ENCODE data around the gene SYNC.
"Not testable (repeated sequence)": the region's sequence is repeated elsewhere in the genome, so short reads cannot be mapped to it uniquely, and the experiment has no call there.

The SYNC gene

DNA sequence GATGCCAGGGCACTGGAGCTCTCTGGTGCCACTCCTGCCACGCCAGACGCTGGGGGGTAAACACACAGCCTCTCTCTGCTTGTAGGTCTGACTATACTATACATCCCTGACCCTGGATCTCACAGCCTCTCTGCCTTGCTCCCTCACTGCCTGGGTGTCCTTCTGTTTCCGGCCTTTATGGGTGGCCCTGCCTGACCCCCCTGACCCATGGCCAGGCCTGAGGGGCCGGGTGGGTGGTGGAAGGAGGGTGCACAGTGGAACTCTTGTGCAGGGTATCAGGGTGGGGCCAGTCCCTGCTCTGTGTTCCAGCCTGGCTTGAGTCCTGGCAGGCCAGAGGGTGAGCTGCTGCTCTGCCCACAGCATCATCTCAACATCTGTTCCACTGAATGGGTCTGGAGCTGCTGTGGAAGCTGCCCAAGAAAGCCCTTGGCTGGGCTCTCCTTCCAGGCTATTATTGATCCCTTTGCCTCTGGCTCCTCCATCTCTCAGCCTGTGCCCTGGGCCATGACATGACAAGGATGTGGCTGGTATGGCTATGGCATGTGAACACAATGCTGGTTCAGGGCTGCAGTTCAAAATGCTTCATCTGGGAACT is 17.2 kb upstream of the SYNC start:
- no peak for DNase-seq

DNA sequence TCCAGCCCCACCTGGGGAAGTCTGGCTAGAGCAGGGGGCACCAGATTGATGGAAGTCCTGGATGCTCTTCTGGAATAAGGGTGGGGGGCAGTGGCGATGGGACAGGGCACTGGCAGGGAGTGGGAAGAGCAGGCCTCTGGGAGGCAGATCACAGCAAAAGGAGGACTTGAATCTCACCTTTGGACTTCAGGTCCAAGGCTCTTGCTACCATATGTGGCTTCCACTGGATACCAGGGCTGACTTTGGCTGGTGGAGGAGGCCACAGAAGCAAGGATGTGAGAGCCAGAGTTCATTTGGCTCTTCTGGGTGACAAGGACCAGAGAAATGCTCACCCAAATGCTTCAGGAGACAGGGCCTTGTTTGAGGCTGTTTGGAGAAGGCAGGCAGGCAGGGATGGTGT is 16.0 kb upstream of the SYNC start:
- no peak for DNase-seq

DNA sequence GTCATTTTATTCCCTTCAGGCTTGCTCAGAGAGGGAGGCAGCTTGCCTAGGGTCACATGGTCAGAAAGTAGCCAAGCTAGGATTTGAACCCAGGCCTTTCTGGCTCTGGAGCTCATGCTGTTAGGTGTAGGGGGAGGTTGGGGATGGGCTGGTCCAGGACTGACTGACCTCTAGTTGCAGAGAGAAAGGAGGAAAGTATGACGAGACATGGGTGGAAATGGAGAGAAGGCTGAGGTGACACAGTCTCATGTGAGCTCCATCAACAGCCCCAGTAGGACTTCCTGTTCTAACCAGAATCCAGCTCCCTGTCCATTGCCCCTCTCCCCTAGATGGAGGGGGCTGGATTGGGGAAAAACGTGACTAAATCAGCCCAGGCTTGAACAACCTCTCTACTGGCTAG is 15.5 kb upstream of the SYNC start:
- no peak for DNase-seq

DNA sequence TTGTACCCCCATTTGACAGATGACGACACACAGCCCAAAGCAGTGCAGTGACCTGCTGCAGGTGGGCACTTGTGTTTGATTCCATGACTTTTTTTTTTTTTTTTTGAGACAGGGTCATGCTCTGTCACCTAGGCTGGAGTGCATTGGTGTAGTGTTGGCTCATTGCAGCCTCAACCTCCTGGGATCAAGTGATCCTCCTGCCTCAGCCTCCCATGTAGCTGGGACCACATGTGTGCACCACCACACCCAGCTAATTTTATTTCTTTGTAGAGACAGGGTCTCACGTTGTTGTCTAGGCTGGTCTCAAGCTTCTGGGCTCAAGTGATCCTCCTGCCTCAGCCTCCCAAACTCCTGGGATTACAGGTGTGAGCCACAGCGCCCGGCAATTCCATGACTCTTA is 14.9 kb upstream of the SYNC start:
- DNase-seq: no peak

DNA sequence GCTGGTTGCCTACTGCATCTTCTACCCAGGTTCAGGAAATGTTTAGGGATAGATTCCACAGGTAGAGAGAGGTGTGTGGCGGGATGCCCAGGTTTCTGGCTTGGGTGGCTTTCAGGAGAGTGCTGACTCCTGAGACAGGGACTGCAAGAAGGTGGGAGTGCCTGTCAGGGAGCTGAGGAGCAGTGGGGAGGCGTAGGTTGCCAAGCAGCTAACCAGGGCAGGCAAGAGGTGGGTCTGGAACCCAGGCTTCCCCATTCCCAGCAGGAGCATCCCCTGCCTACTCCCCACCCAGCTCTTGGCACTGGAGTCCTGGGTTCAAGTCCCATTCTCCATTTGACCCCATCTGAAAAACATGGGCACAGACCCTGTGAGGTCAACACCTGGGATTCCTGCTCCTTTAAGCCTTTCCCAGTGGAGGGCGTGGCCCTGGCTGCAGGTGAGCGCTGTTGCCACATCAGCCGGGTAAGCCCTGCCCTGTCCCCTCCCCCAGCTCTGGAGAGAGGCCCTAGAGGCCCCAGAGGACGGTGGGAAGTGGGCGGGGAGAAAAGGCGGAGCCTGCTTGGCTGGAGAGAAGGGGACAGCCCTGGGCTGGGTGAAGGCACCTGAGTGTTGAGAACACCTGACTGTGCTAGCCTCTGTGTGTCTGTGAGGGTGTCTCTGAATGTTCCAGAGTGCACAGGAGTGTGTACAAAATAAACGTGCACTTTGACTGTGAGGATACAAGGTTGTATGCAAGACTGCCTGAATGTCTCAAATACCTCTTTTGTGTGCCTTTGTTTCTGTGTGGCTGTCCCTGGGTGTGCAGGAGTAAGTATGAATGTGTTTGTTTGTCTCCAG is 14.0 kb upstream of the SYNC start:
- no peak for DNase-seq

DNA sequence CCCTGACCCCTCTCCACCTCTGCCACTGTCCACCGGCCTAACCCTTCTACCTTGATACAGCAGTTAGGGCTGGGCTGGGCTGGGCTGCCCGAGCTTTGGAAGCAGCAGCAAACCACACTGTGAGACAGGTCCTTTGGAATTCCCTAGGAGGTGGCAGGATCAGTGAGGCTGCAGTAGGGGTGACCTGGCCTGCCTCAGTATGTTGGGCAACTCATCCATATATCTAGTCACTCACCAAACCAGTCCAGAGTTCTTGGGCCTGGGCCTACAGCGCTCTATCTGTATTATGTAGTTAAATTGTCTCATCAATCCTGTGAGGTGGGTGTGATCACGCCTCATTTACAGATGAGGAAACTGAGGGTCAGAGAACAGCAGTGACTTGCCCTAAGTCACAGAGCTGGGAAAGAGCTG is 13.3 kb upstream of the SYNC start:
- DNase-seq: no peak

DNA sequence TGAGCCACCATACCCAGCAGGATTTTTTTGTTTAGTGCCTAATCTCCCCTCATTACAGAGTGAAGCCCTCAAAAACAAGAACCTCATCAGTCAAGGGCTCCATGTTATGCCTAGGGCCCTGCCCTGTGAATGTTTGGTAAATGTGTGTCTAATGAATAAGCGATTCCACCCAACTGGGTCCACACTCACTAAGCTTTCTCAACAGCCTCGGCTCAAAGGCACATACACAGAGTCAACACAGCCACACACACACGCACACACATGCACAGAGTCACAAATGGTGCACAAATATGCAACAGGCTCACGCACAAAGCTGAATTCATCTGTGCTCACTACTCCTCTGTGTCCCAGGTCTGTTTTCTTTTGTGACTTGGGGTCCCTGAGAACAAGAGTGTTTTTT is 11.7 kb upstream of the SYNC start:
- no peak for DNase-seq

DNA sequence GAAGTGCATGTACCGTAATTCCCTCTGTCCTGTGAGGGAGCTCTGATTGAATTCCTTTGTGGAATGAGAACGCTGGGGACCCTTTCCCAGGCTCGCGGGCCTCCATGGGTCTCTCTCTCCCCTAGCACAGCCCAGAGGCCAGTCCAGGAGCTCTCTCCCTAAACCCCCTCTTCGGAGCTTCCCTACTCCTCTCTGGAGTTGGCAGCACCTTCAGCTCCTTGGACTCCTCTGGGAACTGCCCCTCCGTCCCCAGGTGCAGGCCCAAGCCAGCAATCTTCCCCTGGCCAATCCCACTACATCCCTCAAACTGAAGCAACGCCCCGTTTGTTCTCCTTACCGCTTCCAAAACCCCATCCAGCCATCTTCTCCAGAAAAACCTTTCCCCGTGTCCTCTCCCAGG is 10.5 kb upstream of the SYNC start:
- DNase-seq: no peak

DNA sequence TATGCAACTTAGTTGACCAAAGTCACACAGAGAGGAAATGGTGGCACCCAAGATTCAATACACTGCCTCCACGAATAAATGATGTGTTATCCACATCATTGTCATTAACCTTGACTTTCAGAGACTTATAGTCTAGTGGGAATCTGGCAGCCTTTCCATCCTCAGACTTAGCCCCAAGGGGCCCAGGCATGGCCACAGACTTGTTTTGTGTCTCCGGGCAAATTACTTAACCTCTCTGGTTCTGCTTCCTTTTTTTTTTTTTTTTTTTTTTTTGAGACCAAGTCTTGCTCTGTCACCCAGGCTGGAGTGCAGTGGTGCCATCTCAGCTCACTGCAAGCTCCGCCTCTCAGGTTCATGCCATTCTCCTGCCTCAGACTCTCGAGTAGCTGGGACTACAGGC is 8.7 kb upstream of the SYNC start:
- DNase-seq: not testable (repeated sequence)

DNA sequence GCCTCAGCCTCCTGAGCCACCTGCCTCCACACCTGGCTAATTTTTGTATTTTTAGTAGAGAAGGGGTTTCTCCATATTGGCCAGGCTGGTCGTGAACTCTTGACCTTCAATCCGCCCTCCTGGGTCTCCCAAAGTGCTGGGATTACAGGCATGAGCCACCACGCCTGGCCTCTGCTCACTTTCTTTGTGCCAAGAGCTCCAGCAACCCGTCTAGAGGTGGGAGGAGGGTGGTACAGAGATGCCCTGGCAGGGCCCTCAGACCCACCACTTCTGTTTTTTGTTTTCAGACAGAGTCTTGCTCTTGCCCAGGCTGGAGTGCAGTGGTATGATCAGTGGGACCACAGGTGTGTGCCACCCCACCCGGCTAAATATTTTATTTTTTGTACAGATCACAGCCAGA is 6.9 kb upstream of the SYNC start:
- DNase-seq: no peak

DNA sequence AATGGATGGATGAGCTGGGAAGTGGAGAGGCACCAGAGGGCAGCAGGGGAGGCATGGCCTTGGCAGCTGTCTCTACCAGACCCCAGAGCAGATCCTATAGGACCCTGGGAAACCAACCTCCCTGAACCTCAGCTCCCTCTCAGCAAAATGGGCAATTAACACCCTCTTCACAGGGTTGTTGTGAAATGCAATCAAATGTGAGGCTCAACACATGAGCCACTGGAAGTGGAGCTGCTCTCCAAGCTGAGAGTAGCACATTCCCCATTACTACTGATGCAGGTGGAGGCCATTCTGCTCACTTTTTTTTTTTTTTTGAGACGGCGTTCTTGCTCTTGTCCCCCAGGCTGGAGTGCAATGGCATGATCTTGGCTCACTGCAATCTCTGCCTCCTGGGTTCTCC is 6.5 kb upstream of the SYNC start:
- DNase-seq: no peak

DNA sequence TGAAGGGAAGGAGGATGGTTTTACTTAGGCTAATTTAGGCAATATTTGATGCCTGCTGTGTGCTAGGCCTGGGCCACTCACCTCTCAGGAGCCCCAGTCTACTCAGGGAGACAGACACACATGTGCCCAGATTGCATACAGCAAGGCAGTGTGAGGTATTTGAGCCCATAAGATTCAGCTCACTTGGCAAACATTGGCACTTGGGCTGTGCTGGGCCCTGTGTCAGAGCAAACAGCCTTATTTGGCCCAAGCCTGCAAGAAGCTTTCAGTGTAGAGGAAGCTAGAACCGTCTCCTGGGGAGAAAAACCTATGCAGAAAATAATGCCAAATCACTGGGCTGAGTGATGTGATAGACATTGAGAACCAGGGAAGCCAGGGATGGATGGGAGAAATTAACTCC is 3.9 kb upstream of the SYNC start:
- no peak for DNase-seq

DNA sequence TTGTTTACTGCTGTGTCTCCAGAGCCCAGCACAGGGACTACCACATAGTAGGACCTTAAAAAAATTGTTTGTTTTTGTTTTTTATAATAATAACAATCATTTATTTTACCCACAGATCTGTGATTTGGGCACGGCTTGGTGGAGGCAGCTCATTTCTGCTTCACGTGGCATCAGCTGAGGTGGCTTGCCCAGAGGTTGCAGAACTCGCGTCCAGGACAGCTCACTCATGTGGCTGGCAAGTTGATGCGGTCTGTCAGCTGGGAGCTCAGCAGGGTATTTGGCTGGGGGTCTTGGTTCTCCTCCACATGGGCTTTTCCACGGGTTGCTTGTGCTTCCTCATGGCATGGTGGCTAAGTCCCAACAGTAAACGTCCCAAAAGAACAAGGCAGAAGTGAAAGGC is 2.9 kb upstream of the SYNC start:
- no peak for DNase-seq

DNA sequence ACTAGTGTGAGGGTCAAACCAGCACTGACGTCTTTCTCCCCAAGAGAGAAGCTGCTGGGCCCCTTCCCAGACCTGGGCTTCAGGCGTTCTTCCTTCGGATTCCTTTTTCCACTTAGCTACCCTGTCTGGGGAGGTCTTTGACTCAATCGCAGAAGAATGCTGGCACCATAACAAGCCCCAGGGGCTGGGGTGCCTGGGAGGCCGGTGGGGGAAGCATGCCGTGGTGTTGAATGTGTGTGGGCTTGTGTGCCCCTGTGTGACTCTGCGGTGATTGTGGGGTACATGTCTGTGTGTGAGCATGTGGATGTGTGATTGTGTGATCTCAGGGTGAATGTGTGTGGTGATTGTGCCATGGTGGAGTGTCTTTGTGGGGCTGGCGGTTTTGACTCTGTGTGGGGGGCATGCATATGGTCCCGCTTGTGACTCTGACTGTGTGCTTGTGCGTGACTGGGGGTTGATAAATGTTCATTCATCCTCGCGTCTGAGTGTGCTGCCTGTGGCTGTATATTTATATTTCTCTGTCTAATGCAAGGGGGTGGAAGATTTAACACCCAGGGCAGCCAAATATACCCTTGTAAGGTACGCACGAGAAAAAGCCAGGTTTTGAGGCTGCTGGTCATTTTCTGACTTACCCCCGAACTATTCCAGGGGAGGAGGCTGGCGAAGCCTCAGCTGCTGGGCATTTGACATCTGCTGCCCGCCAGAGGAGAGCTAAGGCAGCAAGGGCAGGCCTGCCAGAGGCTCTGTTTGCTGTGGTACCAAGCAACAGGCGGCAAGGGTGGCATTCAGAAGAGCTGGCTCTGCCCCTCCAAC is 1.1 kb upstream of the SYNC start:
- DNase-seq: no peak

DNA sequence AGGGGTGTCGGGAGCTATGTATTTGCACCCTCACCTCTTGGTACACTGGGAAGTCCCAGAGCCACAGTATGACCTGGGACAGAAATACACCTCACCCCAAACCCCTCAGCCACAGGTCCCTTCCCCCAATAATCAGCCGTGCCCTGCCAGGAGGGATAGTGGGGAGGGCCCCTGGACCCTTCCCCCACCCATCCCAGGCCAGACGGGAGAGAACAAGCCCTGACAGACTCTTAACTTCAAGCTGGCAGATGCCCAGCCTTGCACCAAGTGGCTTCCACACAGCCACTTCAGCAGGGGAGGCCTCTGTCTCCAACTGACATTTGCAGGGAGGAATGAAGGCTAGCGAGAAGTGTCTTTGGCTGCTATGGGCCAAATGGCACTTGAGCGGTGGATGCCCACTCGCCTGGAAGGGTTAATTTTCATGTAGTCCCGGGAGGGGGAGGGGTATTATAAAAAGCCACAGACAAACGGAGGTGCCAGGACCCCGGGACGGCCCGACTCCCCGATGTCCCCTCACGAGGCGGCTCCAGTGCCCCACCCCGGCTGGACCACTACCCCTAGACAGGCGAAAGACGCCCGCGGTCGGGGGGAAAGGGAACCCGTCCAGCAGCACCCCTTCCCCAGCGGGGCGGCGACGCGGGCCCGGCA is 495 bp downstream of the SYNC start:
- DNase-seq: no peak

DNA sequence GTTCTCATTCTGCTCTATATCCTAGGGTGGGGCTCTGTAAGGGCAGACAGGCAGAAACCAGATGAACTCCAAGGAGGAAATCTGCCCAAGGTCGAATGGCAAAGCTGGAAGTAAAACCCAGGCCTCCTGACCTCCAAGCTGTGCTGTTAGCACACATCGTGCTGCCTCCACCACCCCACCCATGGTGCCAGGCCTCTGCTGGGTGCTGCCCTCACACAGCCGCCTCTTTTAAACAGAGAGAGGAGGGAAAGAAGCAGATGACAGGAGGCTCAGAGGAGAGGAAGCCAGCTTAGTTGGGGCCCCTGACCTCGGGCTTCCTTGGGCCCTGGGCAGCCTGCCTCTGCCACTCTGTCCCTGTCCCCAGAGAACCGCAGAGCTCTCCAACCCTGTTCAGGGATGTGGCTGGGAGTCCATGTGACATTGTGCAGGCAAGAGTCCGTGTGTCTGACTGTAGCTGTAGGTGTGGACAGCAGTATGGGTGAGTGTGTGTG is 1.1 kb downstream of the SYNC start:
- no peak for DNase-seq

DNA sequence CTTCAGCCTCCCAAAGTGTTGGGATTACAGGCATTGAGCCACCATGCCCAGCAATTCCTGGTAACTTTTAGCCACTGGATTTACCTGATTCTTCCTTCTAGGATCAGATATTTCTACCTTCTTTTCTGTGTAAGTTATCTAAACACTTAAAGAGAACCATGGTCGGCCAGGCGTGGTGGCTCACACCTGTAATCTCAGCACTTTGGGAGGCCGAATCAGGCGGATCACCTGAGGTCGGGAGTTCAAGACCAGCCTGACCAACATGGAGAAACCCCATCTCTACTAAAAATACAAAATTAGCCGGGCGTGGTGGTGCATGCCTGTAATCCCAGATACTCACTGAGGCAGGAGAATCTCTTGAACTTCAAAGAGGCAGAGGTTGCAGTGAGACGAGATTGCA is 5.6 kb downstream of the SYNC start:
- DNase-seq: not testable (repeated sequence)

DNA sequence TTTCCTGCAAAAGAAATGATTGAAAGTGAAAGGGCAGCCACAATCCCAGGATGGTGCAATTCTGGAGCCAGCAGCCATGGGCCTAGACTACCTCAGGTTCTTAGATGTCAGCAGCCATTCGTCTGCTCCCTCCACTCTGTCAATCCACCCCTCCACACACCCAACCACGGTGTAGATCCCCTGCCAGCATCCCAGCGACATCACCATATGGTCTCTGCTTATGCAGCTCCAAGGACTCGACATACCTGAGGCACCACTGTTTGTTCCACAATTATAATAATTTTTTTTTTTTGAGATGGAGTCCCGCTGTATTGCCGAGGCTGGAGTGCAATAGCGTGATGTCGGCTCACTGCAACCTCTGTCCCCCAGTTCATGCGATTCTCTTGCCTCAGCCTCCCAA is 6.5 kb downstream of the SYNC start:
- DNase-seq: no peak

DNA sequence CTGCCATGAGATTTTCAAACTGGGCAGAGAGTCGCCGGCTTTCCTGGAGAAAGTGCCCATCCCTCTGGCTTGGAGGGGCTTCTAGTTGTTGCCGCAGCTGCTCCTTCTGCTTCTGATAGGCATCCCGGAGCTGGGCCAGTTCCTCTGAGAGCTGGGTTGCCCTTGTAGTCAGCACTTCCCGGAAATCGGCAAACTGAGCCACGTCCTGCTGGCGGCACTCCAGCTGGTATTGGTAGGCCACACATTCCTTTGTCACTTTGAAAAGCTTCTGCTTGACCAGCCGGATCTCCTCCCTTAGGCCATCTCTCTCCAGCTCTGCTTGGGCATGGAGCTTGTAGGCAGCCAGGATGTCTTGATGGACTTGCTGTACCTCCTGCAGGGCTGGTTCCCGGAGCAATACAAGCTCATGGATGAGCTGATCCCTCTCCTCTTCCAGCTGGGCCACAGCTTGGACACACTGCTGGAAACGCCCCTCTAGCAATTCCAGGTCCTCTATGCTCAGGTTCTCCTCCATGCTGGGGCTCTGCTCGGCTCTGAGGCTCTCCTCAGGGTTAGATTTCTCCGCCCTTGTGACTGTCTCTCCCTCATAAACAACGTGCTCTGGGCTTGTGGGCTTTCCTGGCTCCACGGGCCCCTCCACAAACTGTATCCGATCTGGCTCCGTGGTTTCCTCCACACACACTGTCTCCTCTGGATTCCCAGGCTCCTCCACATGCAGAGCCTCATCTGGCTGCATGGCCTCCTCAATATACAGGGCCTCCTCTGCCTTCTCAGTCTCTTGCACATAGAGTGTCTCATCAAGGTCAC is 7.3 kb downstream of the SYNC start:
- DNase-seq: no peak

DNA sequence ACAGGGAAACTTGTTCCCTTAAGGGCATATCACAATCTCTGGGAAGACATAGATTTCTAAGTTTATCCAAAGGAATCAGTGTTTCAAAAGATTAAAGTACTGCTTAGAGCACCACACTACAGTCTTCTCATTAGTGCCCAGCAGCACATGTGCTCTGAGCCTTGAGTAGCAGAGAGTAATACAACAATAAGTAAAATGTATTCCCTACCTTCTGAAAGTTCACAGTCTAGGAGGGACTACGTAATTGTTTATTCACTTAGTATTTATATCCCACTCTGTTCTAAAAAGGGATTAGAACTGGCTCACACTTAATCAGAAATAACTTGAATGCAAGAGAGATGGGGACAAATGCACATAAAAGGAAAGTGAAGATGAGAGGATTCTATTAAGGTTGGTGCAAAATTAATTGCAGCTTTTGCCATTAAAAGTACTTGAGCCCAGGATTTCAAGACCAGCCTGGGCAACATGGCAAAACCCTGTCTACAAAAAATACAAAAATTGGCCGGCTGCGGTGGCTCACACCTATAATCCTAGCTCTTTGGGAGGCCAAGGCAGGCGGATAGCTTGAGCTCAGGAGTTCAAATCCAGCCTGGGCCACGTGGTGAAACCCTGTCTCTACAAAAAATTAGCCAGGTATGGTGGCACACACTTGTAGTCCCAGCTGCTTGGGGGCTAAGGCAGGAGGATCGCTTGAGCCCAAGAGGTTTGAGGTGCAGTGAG is 9.0 kb downstream of the SYNC start:
- peak; percentile 2 for DNase-seq

DNA sequence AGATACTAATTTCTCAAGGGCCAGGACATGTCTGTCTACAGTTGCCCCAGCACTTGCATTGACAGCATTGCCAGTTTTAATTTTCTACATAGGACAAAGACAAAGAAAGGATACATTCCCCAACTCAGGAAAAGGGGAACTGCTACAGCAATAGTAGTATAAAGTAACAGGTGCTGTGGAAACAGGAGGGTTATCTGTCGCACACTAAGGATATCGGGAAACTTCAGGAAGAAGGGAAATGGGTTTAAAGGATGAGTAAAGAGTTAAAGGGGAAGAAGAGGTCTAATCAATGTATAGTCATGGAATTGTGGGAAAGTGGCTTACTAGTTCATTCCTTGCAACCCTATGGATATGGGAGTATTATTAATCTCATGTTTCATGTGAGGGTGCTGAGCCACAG is 16.2 kb downstream of the SYNC start:
- DNase-seq: no peak

DNA sequence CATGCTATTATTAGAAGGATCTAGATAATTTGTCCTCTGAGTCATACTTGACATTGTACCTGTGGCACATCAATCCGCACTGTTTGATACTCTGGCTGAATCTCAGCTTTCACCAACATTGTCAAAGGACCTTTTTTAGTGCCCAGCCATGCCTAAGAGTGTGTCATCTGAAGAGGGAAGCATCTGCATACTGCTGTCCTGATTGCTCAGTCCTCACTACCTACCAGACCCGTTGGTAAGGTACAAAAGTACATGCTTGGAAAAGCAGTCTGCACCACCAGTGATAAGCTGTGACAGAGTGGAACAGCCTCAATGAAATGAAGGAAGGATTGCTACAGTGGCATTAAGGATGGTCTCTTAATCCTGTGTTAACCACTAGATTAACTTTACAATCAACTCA is 17.1 kb downstream of the SYNC start:
- no peak for DNase-seq

All from activated T-cell treated with anti-CD3 and anti-CD28 coated beads, Interleukin-2, amount 50 U/mL, for 1 hour (primary cell).